ENCODE results near the gene CDC42SE1.

DNA sequence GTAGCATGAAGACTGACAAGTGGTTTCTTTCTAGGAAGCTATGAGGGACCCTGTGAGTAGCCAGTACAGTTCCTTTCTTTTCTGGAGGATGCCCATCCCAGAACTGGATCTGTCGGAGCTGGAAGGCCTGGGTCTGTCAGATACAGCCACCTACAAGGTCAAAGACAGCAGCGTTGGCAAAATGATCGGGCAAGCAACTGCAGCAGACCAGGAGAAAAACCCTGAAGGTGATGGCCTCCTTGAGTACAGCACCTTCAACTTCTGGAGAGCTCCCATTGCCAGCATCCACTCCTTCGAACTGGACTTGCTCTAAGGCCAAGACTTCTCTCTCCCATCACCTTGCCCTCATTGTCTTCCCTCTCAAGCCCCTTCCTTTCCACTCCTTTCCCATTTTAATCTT is 7.8 kb upstream of the CDC42SE1 start:
- TF ChIP-seq POLR2A (IDR thresholded peaks at IDR 0.05; ENCODE audit: low read depth, low read length) (no peak), POLR2AphosphoS5 (IDR thresholded peaks at IDR 0.05; ENCODE audit: low read depth, low read length) (no peak), SPI1 (IDR thresholded peaks at IDR 0.05; ENCODE audit: low read depth, low read length) (no peak)
